GM12878 (cell line): ENCODE measurements around the gene LTBP3. TPM values are rescaled to one million over a fixed set of nuclear protein-coding genes. Genes with fewer than 3 reads are reported as not detected.

Experiments
- ATAC-seq: fragments of 200-7000 bp; cut with Tn5 transposase; 3 replicates; pipeline ENCODE4 v1.9.1; 2020; ENCODE audit warnings: mild to moderate bottlenecking, moderate library complexity
- BruUV-seq: library from RNA; stranded (reverse); fragments of 400-500 nt; replicated peaks from 2 replicates; lab custom pipeline; 2021; lab: Mats Ljungman, UMichigan
- CTCF ChIA-PET: fragments of 300-600 bp; sonication (Branson Sonifier 250); formaldehyde crosslinking; extraction: SDS; loops from one replicate; lab custom pipeline; 2021; ENCODE audit warnings: inconsistent platforms; lab: Yijun Ruan, JAX
- POLR2A ChIA-PET: fragments of 350-600 bp; formaldehyde crosslinking; extraction: SDS; loops from one replicate; lab custom pipeline; 2021; ENCODE audit warnings: inconsistent platforms; lab: Charles Lee
- RAD21 ChIA-PET: fragments of 300-600 bp; sonication (Branson Sonifier 250); formaldehyde crosslinking; loops from one replicate; lab custom pipeline; 2023; ENCODE audit warnings: antibody characterized with exemption; ENCODE audit not compliant: unreplicated experiment; lab: Charles Lee
- SMC1A ChIA-PET: fragments of 300-600 bp; sonication (Branson Sonifier 250); formaldehyde crosslinking; loops from one replicate; lab custom pipeline; 2023; ENCODE audit not compliant: unreplicated experiment, uncharacterized antibody; lab: Charles Lee
- DNase-seq: peaks from one replicate; pipeline ENCODE4 v3.0.0-alpha.2; 2011; ENCODE audit warnings: low read depth, low spot score
- FAIRE-seq: peaks from 3 replicates; lab custom pipeline; 2011; peaks lifted over from hg19 to GRCh38; lab: Jason Lieb, UNC
- H2AFZ ChIP-seq: 2 replicates; pipeline ENCODE4 v1.6.0; 2011; ENCODE audit warnings: low read depth, low read length, control low read depth; ENCODE audit not compliant: control insufficient read depth
- H3K27ac ChIP-seq: 2 replicates; pipeline ENCODE4 v1.5.1; 2011; ENCODE audit warnings: control low read depth; ENCODE audit not compliant: control insufficient read depth, insufficient read depth
- H3K27me3 ChIP-seq, 2 experiments: replicated peaks in 1 of 2; 2 replicates each; pipeline versions ENCODE4 v1.6.0 to v1.6.1; 2011; ENCODE audit warnings: low read length in 1 of 2; ENCODE audit not compliant: control insufficient read depth in 2 of 2, insufficient read depth in 2 of 2
- H3K36me3 ChIP-seq, 2 experiments: 2 replicates each; pipeline ENCODE4 v1.5.1; 2011; ENCODE audit warnings: low read length in 1 of 2; ENCODE audit not compliant: control insufficient read depth in 2 of 2, insufficient read depth in 2 of 2
- H3K4me1 ChIP-seq: 2 replicates; pipeline ENCODE4 v1.6.1; 2011; ENCODE audit warnings: mild to moderate bottlenecking, low read length, moderate library complexity, mixed read lengths; ENCODE audit not compliant: control insufficient read depth, insufficient read depth
- H3K4me2 ChIP-seq: 2 replicates; pipeline ENCODE4 v1.6.0; 2011; ENCODE audit warnings: control low read depth; ENCODE audit not compliant: control insufficient read depth, insufficient read depth
- H3K4me3 ChIP-seq: fragments of 200-600 bp; sonication (generic); 2 replicates; pipeline ENCODE4 v1.5.1; 2016
- H3K79me2 ChIP-seq: 2 replicates; pipeline ENCODE4 v1.6.0; 2011; ENCODE audit warnings: low read length; ENCODE audit not compliant: control insufficient read depth, insufficient read depth
- H3K9ac ChIP-seq: 2 replicates; pipeline ENCODE4 v1.8.0; 2011; ENCODE audit warnings: low read length, control low read depth, mixed read lengths; ENCODE audit not compliant: control insufficient read depth, insufficient read depth
- H3K9me3 ChIP-seq: replicated peaks from 3 replicates; pipeline ENCODE4 v1.5.1; 2011; ENCODE audit warnings: mild to moderate bottlenecking, low read length; ENCODE audit not compliant: control insufficient read depth, insufficient read depth
- H4K20me1 ChIP-seq: 2 replicates; pipeline ENCODE4 v1.6.0; 2011; ENCODE audit not compliant: control insufficient read depth, insufficient read depth
- CBX3 ChIP-seq: fragments of 200-600 bp; sonication (generic); IDR thresholded peaks from 2 replicates; pipeline ENCODE4 v1.6.1; 2016; ENCODE audit warnings: low read depth, borderline replicate concordance
- CBX5 ChIP-seq: sonication (generic); IDR thresholded peaks from 2 replicates; pipeline ENCODE4 v1.6.1; 2016; ENCODE audit warnings: low read depth, moderate library complexity, mild to moderate bottlenecking, inconsistent platforms
- IRF4 ChIP-seq: IDR thresholded peaks from 2 replicates; pipeline ENCODE4 v1.6.1; 2011; ENCODE audit warnings: low read depth, low read length
- JUNB ChIP-seq: IDR thresholded peaks from 2 replicates; pipeline ENCODE4 v1.6.1; 2016; ENCODE audit warnings: antibody characterized with exemption, mild to moderate bottlenecking
- KDM1A ChIP-seq: fragments of 200-600 bp; sonication (generic); IDR thresholded peaks from 2 replicates; pipeline ENCODE4 v1.6.1; 2016; ENCODE audit warnings: borderline replicate concordance
- NFIC ChIP-seq: IDR thresholded peaks from 2 replicates; pipeline ENCODE4 v1.6.1; 2012; ENCODE audit warnings: low read depth, mild to moderate bottlenecking, inconsistent platforms, low read length, moderate library complexity
- ZNF207 ChIP-seq: fragments of 450-650 bp; IDR thresholded peaks from 2 replicates; pipeline ENCODE4 v1.6.1; 2014; ENCODE audit warnings: antibody characterized with exemption, mild to moderate bottlenecking, borderline replicate concordance
- WGBS: methylation state at CpG from one replicate; pipeline ENCODE4 v1.1.6; 2016; ENCODE audit warnings: low lambda C conversion rate; ENCODE audit not compliant: insufficient replicate concordance, insufficient coverage; ENCODE audit errors: missing lambda C conversion rate; 5-methylcytosine and 5-hydroxymethylcytosine counted together
- in situ Hi-C: fragments of 300-500 bp; cut with MboI; formaldehyde crosslinking; loops from 9 replicates; pipeline ENCODE4 v1.14.3; 2018; ENCODE audit warnings: mixed read lengths
- intact Hi-C: fragments of 100-400 bp; cut with micrococcal nuclease; formaldehyde crosslinking; loops from one replicate; pipeline ENCODE4 v1.14.2; 2022; ENCODE audit not compliant: unreplicated experiment
- polyA plus RNA-seq, 11 experiments: library from polyadenylated mRNA; depleted of rRNA in 4 of 11; unstranded in 6 of 11; stranded (reverse) in 5 of 11; fragments of >200 nt; fragmentation: Nextera tagmentation in 4 of 11; fragmentation: Illumina TruSeq in 1 of 11; extraction: Ambion mirVana in 4 of 11; extraction: Trizol in 1 of 11; gene quantifications; 1 replicate in 1 of 11; 2 replicates in 10 of 11; pipeline versions ENCODE4 v1.2.1 to v1.2.3, GENCODE V29; 2011 to 2016; ENCODE audit warnings: inconsistent platforms in 2 of 11, missing spikeins in 2 of 11, low read depth in 1 of 11
- total RNA-seq, 4 experiments: library from RNA; depleted of rRNA in 3 of 4; stranded (reverse); fragments of >200 nt in 3 of 4; fragmentation: Illumina TruSeq in 1 of 4; extraction: Trizol in 1 of 4; gene quantifications; 2 replicates each; pipeline versions ENCODE4 v1.2.1 to v1.2.3, GENCODE V29; 2013 to 2021
- TF ChIP-seq, protein P1 (sequence below): IDR thresholded peaks from 2 replicates; pipeline ENCODE4 v1.6.1; 2012; ENCODE audit warnings: low read depth, low read length, improper control_type of control experiment

The LTBP3 gene
- total and polyA plus RNA-seq, 10 of the 15 experiments (the other 5 are each of a cell fraction or from before 2014, with no cell fraction given): 2.2 to 12.2 (median 6.2) TPM; not detected in 2

DNA sequence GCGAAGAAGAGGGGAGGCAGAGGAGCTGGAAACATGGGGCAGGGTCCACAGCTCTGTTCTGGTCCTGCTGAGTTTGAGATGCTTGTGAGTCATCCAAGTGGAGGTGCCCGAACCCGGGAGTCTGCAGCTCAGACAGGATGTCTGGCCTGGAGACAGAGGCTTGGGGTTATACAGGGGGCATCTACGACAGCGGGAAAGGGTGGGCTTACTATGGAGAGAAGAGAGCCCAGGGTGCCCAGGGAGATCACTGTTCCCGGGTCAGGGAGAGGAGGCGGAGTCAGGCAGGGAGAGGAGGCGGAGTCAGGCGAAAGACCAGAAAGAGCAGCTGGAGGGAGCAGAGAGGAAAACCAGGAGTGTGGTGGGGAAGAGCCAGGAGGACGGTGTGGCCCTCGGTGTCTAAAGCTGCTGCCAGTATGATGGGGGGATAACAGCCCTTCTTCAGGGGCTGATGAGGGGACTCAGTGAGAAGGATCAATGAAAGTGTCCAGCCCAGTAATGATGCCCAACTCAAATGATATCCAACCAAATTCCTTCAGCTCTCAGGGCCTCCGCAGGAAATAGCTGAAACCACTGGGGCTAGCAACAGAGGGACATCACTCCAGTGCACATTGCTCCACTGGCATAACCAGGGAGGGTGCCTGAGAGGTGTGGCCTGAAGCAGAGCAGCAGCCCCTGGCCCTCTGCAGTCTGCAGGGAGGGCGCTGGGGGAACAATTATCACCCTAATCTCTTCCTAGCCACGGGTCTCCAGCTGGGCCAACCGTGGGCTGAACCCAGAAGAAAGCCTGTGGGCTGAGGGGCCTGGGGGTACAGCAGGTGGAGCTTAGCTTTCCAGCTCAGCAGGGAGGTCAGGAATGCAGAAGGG lies 2.6 kb upstream of the LTBP3 start:
- ATAC-seq: no peak
- ChIA-PET POLR2A (interaction anchor here (0.5 to 0.6 kb wide), 4 partner anchors 14 to 288 kb away, joined by 3 read pairs; no protein-coding TSS in a partner anchor), SMC1A (interaction anchor here (0.7 kb wide), 1 partner anchor 227 kb away, joined by 3 read pairs; the partner anchor contains the start of gene DPF2), RAD21 (no interaction called here)
- H2AFZ ChIP-seq: no peak overlapping the region
- H3K9me3 ChIP-seq: no peaks in the 10 kb centered on the region
- no TSS peak for BruUV-seq
- no peaks in the 10 kb centered on the region for H3K79me2 ChIP-seq
- WGBS: 26% methylated on average over 15 of the region's 15 CpGs
- no peak overlapping the region for H3K4me2 ChIP-seq
- in situ Hi-C loops: no loop called here
- TF ChIP-seq ZNF207 (no peak), JUNB (no peak), KDM1A (no peak), IRF4 (no peak), NFIC (no peak), CBX5 (no peak), CBX3 (no peak)
- TF ChIP-seq, protein P1, sequence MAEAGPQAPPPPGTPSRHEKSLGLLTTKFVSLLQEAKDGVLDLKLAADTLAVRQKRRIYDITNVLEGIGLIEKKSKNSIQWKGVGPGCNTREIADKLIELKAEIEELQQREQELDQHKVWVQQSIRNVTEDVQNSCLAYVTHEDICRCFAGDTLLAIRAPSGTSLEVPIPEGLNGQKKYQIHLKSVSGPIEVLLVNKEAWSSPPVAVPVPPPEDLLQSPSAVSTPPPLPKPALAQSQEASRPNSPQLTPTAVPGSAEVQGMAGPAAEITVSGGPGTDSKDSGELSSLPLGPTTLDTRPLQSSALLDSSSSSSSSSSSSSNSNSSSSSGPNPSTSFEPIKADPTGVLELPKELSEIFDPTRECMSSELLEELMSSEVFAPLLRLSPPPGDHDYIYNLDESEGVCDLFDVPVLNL: no peak
- TF ChIP-seq, all 136 proteins: peak for 0
- Histone ChIP-seq H3K4me1 (peaks cover 4% of the 10 kb centered on the region), H4K20me1 (no peaks in the 10 kb centered on the region), H3K27me3 (no peaks in the 10 kb centered on the region; a peak in 2 of 4 replicates), H3K4me3 (no peak overlapping the region), H3K27ac (no peak overlapping the region), H3K9ac (no peak overlapping the region), H3K36me3 (no peaks in the 10 kb centered on the region)
- intact Hi-C loops: no loop called here
- CTCF ChIA-PET: interaction anchor here (0.9 to 1.5 kb wide), 5 partner anchors 9 to 20 kb away, joined by 3 to 7 read pairs (median 4); partner anchors contain the start of gene ZNRD2
- FAIRE-seq (no peak), DNase-seq (no peak)
